ENCODE data around the gene NFATC1. TPM values are rescaled to one million over a fixed set of nuclear protein-coding genes. Genes with fewer than 3 reads are reported as not detected.

Gene NFATC1
- polyA plus RNA-seq, 1 donor = 5.2 TPM

DNA sequence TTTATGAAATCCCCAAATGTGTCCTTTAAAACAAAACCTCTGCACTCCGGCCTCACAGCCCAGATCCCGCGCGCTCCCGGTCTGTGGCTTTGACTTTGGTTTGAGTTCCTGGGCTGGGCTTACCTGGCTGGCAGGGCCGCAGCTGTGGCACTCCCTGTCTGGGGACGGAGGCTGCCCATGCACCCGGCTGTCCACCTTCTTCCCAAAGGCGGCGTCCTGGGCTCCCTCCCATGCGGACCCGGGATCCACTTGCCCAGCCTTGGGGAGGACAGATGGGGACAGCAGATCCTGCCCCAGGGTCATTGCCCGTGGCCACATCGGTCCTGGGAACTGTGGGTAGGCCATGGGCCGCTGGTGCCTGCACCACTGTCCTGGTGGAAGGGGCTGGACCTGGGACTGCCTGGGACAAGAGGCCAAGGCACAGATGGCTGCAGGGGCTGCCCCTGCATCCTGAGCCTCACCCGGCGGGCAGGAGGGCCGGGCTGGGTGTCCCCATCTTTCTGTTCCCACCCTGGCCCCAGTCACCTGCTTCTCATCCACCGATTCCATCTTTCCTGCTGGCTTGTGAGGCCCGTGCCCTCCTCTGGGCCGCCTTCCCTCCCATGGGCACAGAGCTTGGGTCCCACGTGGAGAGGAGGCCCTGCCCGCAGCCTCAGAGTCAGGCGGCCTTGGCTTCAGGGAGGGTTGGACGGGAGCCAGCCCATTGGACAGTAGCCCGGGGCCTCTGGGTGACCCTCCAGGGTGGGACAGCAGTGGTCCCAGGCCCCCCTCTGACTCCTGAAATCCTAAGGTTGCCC, 27.7 kb downstream of the NFATC1 start:
- DNase-seq = no peak

DNA sequence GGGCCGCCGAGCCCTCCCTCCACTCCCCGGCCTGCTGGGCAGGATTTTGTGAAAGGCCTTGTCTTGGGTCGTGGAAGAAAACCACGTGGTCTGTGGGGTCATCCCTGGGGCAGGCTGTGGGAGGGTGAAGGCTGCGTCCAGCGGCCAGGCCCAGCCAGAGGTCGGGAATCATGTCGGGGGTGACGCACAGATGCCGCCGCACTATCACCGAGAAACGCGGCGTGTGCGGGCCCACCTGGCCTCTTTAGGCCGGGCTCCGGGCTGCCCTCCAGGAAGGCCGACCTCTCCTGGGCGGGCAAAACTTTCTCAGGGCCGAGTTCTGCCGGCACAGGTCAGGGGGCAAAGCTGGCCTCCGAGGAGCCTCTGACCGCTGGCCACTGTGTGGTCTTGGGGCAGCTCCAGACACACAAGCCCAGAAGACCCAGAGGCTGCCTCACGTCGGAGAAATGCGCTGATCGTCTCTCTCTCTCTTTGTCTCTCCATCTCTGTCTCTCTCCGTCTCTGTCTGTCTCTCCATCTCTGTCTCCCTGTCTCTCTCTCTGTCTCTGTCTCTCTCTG, 28.4 kb downstream of the NFATC1 start:
- DNase-seq = no peak

DNA sequence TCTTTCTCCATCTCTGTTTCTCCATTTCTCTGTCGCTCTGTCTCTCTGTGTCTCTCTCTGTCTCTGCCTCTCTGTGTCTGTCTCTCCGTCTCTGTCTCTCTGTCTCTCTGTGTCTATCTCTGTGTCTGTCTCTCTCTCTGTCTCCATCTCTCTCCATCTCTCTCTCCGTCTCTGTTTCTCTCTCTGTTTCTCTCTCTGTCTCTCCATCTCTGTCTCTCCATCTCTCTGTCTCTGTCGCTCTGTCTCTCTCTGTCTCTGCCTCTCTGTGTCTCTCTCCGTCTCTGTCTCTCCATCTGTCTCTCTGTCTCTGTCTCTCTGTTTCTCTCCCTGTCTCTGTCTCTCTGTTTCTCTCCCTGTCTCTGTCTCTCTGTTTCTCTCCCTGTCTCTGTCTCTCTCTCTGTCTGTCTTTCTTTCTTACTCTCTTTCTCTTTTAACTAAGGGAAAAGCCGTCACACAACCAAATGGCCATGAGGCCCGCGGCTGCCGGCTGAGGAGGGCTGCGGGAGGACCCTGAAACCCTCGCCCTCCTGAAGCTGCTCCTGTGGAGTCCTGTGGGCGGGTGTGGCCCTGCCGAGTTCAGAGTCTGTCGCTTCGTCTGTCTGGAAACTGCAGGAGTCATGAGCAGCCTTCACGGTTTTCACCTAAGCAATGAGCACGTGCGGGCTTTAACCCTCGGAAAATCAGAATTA, 29.3 kb downstream of the NFATC1 start:
- DNase-seq = no peak

DNA sequence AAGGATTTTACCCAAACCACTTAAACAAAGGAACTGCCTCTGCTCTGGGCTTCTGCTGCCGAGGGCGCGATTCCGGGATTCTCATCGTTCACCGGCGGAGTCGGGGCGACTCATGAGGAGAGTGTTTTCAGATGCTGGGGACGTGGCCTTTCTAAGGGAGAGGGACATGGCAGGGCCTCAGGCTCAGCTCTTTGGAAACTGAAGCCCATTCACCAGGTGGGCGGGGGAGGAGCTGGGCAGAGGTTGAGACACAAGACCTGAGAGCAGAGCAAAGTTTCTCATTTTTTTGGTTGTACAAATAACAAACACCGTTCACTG, 29.8 kb downstream of the NFATC1 start:
- DNase-seq = no peak

DNA sequence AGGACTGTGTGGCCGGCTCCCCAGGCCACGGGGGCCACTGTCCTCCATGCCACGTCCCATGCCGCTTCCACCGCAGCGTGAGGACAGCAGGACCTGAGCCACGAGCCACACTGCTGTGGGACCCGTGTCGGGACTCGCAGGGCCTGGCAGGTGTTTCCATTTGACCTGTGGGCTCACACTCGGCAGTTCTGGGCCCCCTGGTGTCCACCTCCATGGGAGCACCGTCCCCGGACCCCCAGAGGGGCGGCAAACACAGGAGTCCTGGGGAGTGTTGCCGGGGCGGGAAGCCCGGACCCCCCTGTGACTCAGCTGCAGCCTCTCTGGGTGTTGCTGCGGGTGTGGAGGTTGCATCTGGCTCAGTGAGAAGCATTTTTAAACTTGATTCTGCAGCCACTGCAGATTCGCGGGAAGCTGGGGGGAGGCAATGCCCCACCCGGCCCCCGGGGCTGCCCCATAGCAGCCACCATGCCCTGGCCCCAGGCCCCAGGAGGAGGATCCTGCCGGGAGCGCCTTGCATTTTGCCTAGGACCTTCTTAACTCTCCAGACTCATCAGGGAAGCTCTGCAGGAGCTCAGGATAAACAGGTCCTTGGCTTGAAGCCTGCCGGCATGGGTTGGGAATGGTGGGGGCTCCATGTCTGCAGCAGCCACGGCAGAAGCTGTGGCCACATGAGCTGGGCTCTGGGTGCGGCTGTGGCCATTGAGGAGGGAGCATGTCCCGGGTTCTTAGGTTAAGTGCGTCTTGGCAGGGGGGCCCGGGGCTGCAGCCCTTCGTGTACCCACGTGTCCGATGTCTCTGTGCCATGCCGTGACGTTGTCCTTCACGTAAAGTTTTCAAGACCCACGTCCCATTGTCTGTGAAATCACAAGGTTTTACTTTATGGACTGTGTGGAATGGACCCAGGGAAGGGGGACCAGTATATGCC, 30.9 kb downstream of the NFATC1 start:
- DNase-seq = no peak

- no peak for DNase-seq
Measured at GRCh38 chr18:79427368-79428225, 31.9 kb downstream of the NFATC1 start.

GRCh38 chr18:79428287-79428686, 32.6 kb downstream of the NFATC1 start:
- no peak for DNase-seq

DNA sequence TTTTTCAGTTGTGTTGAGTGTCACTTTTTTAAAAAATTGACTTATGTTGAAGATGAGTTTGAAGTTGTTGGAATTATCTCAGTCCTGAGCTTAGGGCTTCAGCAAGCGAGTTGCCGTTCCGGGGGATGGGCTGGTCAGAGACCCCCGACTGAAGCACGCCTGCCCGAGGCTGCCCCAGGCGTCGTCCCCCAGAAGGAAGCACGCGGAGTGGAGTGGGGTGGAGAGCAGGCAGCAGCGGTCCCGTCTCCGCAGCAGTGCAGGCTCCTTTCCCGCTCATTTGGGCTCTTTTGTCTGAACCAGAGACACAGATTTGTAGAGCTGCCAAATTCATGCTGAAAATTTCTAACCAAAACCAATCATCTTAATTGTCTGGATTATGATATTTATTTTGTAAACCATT, 33.7 kb downstream of the NFATC1 start:
- DNase-seq = no peak

DNA sequence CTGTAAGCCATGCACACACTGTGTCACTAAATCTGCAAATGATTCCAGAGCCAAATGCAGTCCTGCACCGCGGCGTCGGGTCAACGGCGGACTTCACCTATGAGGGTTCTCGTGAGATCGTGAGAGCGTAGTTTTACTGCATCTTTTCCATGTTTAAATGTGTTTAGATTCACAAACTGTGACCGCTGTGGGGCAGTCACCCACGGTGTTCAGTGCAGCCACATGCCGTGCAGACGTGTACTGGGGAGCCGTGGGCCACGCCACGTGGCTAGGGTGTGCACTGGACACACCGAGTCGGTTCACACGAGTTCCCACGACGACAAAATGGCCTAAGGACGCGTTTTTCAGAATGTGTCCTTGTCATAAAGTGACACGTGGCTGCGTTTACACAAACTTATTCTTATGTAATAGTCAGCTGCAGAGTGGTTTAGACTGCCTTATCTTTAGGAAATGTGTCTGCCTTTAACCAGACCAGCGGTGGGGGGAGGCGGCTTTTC, 34.1 kb downstream of the NFATC1 start:
- no peak for DNase-seq

DNA sequence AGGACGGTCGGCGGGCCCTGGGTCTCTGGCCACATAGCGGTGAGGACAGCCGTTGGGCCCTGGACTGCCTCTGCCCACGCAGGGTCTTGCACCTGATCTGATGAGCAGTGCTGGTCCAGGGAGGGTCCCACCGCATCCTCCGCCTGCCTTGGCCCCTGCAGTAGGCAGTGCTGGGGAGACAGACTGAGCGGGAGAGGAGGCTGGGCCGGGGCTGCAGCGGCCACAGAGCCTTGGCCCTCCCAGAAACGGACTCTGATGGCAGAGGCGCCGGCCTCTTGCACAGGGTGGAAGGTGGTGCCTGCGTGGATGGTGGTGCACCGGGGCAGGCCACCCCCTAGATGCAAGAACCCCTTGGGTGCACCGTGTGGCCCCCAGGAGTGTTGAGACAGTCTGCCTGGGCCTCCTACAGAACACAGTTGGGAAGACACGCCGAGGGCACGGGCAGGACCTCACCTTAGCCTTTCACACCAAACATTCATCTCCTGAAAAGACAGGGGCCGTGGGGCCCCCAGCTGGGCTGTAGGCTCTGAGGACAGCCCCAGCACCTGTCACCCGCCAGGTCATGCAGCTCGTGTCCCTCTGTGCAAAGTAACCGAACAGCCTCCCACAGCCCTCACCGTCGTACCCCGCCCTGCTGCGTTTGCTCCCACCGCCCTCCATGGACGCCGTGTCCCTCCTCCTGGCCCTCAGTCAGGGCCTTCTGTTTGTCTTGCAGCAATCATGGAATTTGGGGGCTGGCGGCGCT, 36.8 kb downstream of the NFATC1 start:
- no peak for DNase-seq

GRCh38 chr18:79433431-79433830, 37.7 kb downstream of the NFATC1 start:
- no peak for DNase-seq

DNA sequence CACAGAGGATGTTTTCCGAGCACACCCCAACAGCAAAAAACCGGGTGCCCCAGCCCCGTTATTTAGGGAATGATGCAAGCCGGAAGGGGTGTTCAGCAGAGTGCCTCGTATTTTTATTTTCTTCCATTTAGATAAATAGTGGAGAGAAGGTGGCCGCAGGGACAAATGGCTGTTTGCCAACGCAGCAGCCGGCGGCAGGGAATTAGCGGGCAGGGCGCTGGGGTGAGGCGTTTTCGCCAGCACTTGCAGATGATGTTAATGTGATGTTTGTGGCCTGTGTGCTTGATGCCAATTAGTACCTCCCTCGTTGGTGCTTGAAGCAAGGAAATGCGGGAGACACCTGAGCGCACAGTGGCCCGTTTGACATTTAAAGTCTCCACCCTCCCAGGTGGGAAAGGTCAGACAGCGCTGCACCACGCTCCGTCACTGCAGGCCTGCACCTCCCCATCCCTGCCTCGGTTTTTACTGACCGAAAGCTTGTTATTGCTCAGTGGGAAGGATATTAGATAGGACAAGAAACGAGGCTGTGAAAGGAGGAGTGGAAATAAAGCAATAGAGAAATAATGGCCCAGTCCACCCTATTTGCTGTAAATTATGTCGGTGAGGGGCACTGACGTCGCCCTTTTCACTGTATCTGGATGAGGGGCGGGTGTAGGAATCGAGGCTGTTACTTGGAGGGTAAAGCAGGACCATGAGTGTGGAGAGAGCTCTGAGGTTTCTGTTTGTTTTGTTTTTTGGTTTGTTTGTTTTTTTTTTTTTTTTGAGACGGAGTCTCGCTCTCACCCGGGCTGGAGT, 39.1 kb downstream of the NFATC1 start:
- DNase-seq = no peak

DNA sequence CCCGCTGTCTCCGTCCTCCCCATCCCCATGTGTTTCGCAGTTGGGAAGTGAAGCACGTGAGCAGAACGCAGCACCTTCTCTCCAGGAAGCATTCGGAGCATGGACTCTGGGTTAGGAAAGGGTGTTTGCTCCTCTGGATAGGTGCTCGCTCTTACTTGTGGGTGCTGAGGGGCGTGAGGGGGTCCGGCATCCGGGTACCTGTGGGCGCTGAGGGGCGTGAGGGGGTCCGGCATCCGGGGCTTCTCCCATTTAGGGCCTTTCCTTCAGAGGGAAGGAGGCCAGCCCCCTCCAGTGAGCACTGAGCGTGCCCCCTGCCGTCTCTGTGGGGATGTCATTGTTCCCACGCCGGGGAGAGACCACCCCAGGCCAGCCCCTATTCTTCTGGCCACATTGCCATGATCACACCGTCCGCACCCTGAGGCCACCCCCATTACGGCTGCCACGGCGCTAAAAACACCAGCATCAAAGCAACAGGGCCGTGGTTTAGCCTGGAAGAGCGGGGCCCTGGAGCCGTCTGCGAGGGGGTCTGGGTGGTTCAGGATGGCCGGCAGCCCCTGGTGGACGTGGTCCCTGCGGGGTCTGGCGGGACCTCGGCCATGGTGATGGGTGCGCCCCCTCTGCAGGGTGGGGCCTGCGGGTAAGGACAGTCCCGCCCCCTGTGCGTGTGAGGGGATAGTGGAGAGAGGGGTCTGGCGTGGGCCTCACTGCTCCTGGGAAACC, 41.0 kb downstream of the NFATC1 start:
- DNase-seq = no peak

DNA sequence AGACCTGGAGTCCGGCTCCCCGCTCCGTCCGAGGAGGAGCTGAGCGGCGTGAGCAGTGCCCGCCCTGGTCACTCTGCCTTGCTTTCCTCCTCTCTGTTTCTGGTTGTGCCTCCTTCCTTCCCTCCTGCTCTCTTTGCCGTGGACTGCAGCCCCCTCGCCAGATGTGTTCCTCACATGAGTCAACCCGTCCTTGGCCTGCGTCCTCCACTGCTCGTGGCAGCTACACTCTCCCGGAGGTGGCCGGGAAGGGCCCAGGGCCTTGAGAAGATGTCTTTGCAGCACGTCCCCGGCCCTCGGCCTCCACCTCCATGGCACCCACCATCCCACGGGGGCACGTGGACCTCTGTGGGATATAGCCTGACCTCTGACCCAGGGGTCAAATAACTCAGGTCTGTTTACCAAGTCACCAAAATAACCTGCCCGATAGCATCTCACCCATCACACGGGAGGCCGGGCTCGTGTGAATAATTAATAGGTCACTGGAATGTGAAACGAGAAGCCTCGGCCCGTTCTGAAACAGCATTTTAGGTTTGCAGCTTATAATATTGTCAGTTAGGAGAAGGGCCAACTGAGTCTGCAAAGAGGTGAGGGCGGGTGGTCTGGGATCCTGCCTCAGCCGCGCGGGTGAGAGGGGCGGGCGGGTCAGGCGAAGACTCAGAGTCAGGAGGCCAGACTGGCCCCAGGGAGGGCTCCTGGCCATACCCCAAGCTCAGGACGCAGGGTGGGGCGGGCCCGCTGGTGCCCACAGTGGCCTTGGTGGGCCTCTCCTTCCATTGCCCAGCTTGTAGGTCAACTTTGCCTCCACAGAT, 42.6 kb downstream of the NFATC1 start:
- DNase-seq = no peak

GRCh38 chr18:79438898-79439627, 43.3 kb downstream of the NFATC1 start:
- no peak for DNase-seq

GRCh38 chr18:79439628-79440023, 43.9 kb downstream of the NFATC1 start:
- no peak for DNase-seq
